Gastroesophageal sphincter (tissue), 3 donors: ENCODE measurements around the gene GOLM1.

Experiments used
- CTCF ChIP-seq, 4 experiments: fragments of 200-600 bp in 2 of 4; fragments of 450-650 bp in 2 of 4; sonication (generic) in 1 of 4; IDR thresholded peaks; one replicate each; pipeline ENCODE4 v1.5.1; 2017 to 2019; ENCODE audit warnings: antibody characterized with exemption in 4 of 4, mild to moderate bottlenecking in 2 of 4, moderate library complexity in 2 of 4
- POLR2A ChIP-seq, 2 donors: fragments of 450-650 bp; IDR thresholded peaks; one replicate each; pipeline ENCODE4 v1.6.1; 2017; ENCODE audit warnings: antibody characterized with exemption in 2 of 2, mild to moderate bottlenecking in 2 of 2, moderate library complexity in 1 of 2
- POLR2AphosphoS5 ChIP-seq: sonication (generic); formaldehyde crosslinking; IDR thresholded peaks from one replicate; pipeline ENCODE4 v1.6.1; 2017; ENCODE audit warnings: antibody characterized with exemption

GRCh38 chr9:85981369-85981768 is 118.0 kb downstream of the GOLM1 start:
- TF ChIP-seq CTCF (IDR thresholded peaks at IDR 0.05) = no peak
- TF ChIP-seq POLR2A (IDR thresholded peaks at IDR 0.05) = no peak
- no peak for TF ChIP-seq POLR2AphosphoS5
